Vagina (tissue), 2 donors: Measurements from ENCODE around the gene TK1. TPM values are rescaled to one million over a fixed set of nuclear protein-coding genes. Genes with fewer than 3 reads are reported as not detected.

Source experiments
- DNase-seq, 2 donors: peaks; one replicate each; pipeline ENCODE4 v3.0.0-alpha.2; 2017; ENCODE audit errors: extremely low spot score in 2 of 2
- H3K27ac ChIP-seq: fragments of 200-600 bp; sonication (generic); one replicate; pipeline ENCODE4 v1.5.1; 2019
- H3K27me3 ChIP-seq: fragments of 200-600 bp; sonication (generic); one replicate; pipeline ENCODE4 v1.5.1; 2019
- H3K36me3 ChIP-seq, 2 donors: fragments of 200-600 bp; sonication (generic); one replicate each; pipeline ENCODE4 v1.5.1; 2017 to 2019
- H3K4me1 ChIP-seq: fragments of 200-600 bp; sonication (generic); one replicate; pipeline ENCODE4 v1.5.1; 2019
- H3K4me3 ChIP-seq, 2 donors: fragments of 200-600 bp; sonication (generic); 1 replicate in 1 of 2; 2 replicates in 1 of 2; pipeline ENCODE4 v1.5.1; 2016 to 2019
- H3K9me3 ChIP-seq: fragments of 200-600 bp; sonication (generic); one replicate; pipeline ENCODE4 v1.5.1; 2019
- POLR2A ChIP-seq, 2 donors: fragments of 450-650 bp; IDR thresholded peaks; one replicate each; pipeline ENCODE4 v1.6.1; 2017; ENCODE audit warnings: antibody characterized with exemption in 2 of 2, mild to moderate bottlenecking in 2 of 2, moderate library complexity in 2 of 2
- POLR2AphosphoS5 ChIP-seq, 2 donors: sonication (generic); formaldehyde crosslinking; IDR thresholded peaks; one replicate each; pipeline ENCODE4 v1.9.0; 2017; ENCODE audit warnings: antibody characterized with exemption in 2 of 2, mild to moderate bottlenecking in 2 of 2, low read depth in 1 of 2; ENCODE audit not compliant: insufficient read depth in 1 of 2
- intact Hi-C: fragments of 100-400 bp; cut with DNase I; formaldehyde crosslinking; loops from one replicate; pipeline ENCODE4 v1.15.1; 2023
- total RNA-seq: library from RNA; depleted of rRNA; stranded (reverse); fragments of >200 nt; gene quantifications from one replicate; pipeline ENCODE4 v1.2.3, GENCODE V29; 2016
- TF ChIP-seq, protein P1 (sequence below), 3 experiments: fragments of 450-650 bp in 2 of 3; fragments of 200-600 bp in 1 of 3; sonication (generic) in 1 of 3; IDR thresholded peaks; one replicate each; pipeline ENCODE4 v1.5.1; 2017 to 2019; ENCODE audit warnings: antibody characterized with exemption in 3 of 3, mild to moderate bottlenecking in 2 of 3, moderate library complexity in 2 of 3

Gene TK1
- total RNA-seq, 1 donor from 2014 or later, result 3.7 TPM

GRCh38 chr17:78148286-78149016 is 38.4 kb downstream of the TK1 start:
- intact Hi-C loops, result no loop called here
- no peak overlapping the region for H3K27ac ChIP-seq
- H3K27me3 ChIP-seq, result no peaks in the 10 kb centered on the region
- no peak for DNase-seq
- H3K9me3 ChIP-seq, result no peaks in the 10 kb centered on the region
- H3K4me3 ChIP-seq, result no peak overlapping the region
- peaks cover 35% of the 10 kb centered on the region for H3K4me1 ChIP-seq
- no peaks in the 10 kb centered on the region for H3K36me3 ChIP-seq
- TF ChIP-seq POLR2AphosphoS5 (IDR thresholded peaks at IDR 0.05; ENCODE audit: insufficient read depth in 1 of 2, low read depth in 1 of 2) (no peak), POLR2A (IDR thresholded peaks at IDR 0.05) (no peak)
- TF ChIP-seq, protein P1, sequence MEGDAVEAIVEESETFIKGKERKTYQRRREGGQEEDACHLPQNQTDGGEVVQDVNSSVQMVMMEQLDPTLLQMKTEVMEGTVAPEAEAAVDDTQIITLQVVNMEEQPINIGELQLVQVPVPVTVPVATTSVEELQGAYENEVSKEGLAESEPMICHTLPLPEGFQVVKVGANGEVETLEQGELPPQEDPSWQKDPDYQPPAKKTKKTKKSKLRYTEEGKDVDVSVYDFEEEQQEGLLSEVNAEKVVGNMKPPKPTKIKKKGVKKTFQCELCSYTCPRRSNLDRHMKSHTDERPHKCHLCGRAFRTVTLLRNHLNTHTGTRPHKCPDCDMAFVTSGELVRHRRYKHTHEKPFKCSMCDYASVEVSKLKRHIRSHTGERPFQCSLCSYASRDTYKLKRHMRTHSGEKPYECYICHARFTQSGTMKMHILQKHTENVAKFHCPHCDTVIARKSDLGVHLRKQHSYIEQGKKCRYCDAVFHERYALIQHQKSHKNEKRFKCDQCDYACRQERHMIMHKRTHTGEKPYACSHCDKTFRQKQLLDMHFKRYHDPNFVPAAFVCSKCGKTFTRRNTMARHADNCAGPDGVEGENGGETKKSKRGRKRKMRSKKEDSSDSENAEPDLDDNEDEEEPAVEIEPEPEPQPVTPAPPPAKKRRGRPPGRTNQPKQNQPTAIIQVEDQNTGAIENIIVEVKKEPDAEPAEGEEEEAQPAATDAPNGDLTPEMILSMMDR (IDR thresholded peaks at IDR 0.05), result no peak

DNA sequence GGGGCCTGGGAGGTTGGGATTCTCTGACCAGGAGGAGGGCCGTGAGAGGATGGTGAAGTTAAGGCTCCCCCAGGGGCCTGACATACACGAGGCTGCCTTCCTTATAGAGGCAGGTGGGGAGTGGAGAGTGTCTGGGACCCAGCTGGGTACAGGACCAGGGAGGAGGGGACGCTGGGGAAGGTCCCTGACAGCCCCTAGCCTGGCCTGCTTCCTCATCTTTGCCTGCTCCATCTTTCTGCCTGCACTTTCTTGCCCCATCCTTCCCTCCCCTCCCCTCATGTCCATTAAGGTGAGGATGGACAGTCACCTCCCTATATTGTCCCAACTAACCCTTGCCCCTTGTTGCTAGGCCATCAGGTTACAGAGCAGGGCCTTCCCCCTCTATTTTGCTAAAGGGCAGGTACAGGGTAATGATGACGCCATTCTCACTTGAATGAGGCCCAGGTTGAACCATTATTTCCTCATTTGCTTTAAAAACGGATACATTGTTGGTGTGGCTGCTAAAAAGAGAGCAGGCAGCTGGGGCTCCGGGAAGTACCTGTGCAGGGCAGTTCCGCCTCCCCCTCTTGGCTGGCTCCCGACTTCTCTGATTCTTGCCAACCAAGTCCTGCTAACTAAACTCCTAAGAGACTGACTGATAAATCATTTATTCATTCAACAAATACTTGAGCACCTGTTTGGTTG is 39.4 kb downstream of the TK1 start:
- Histone ChIP-seq H3K4me3 (no peak overlapping the region), H3K27me3 (no peaks in the 10 kb centered on the region), H3K4me1 (peaks cover 36% of the 10 kb centered on the region), H3K27ac (no peak overlapping the region), H3K9me3 (no peaks in the 10 kb centered on the region), H3K36me3 (no peaks in the 10 kb centered on the region)
- TF ChIP-seq, protein P1 (IDR thresholded peaks at IDR 0.05), result no peak
- TF ChIP-seq POLR2AphosphoS5 (IDR thresholded peaks at IDR 0.05; ENCODE audit: insufficient read depth in 1 of 2, low read depth in 1 of 2) (no peak), POLR2A (IDR thresholded peaks at IDR 0.05) (no peak)
- DNase-seq, result no peak
- intact Hi-C loops, result no loop called here

DNA sequence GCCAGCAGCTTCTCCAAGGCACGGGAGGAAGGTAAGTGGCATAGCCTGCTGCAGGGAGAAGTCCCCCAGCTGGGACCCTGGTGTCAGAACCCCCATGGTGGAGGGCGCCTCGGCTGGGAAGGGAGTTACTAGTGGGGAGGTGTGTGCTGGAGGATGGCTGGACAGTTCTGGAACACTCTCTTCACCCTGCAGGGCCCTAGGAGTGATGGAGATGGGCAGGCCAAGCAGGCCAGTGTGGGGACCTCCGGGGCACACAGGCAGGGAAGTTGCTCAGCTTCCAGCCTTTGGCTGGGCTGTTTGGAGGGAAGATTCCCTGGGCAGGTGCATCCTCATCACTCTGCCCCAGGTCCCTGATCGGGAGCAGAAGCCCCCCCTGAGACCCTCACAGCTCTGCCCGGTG is 40.0 kb downstream of the TK1 start:
- Histone ChIP-seq H3K27me3 (no peaks in the 10 kb centered on the region), H3K4me3 (no peak overlapping the region), H3K4me1 (peaks cover 39% of the 10 kb centered on the region), H3K9me3 (no peaks in the 10 kb centered on the region), H3K36me3 (no peaks in the 10 kb centered on the region), H3K27ac (no peak overlapping the region)
- intact Hi-C loops, result no loop called here
- DNase-seq, result no peak
- TF ChIP-seq, protein P1 (IDR thresholded peaks at IDR 0.05), result no peak
- TF ChIP-seq POLR2AphosphoS5 (IDR thresholded peaks at IDR 0.05; ENCODE audit: insufficient read depth in 1 of 2, low read depth in 1 of 2) (no peak), POLR2A (IDR thresholded peaks at IDR 0.05) (no peak)

DNA sequence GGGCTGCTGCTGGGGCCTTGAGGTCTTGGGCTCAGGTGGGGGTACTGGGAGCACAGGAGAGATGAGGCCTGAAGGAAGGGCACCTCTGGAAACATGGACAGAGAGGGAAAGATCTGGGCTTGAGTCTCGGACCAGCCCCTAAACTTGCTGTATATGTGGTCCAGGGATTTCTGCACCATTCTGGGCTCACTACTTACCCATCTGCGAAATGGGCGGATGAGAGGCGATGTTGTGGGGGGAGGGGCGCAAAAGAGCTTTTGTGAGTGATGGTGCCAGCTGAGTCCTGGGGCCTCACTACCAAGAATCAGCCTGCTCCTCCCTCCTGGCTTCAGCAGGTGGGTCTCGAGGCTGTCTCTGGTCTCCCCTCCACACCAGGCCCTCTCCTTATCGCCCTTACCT is 40.4 kb downstream of the TK1 start:
- no peak overlapping the region for H3K4me3 ChIP-seq
- no peaks in the 10 kb centered on the region for H3K27me3 ChIP-seq
- intact Hi-C loops, result no loop called here
- no peak for DNase-seq
- H3K4me1 ChIP-seq, result peaks cover 39% of the 10 kb centered on the region
- H3K36me3 ChIP-seq, result no peaks in the 10 kb centered on the region
- H3K9me3 ChIP-seq, result no peaks in the 10 kb centered on the region
- TF ChIP-seq, protein P1 (IDR thresholded peaks at IDR 0.05), result no peak
- TF ChIP-seq POLR2A (IDR thresholded peaks at IDR 0.05) (no peak), POLR2AphosphoS5 (IDR thresholded peaks at IDR 0.05; ENCODE audit: insufficient read depth in 1 of 2, low read depth in 1 of 2) (no peak)
- H3K27ac ChIP-seq, result peak overlapping the region; percentile 69
